Brain pericyte (primary cell): ENCODE data around the gene OTOG.

Experiments
- DNase-seq: peaks from one replicate; pipeline ENCODE4 v3.0.0-alpha.2; 2012; ENCODE audit warnings: low read depth, low spot score

The OTOG gene

DNA sequence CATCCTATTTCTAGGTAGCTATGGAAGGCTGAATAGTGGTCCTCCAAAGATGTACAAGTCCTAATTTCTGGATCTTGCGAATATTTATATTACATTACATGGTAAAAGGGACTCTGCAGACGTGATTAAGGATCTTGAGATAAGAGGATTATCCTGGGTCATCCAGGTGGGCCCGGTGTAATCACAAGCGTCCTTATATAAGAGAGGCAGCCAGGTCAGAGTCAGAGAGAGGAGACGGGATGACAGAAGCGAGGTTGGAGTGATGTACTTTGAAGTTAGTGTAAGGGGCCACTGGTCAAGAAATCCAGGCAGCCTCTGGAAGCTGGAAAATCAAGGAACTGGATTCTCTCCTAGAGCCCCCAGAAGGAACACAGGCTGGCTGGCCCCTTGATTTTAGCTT is 102.2 kb downstream of the OTOG start:
- DNase-seq = no peak

GRCh38 chr11:17649696-17650095 is 102.6 kb downstream of the OTOG start:
- no peak for DNase-seq

GRCh38 chr11:17650127-17650911 is 103.3 kb downstream of the OTOG start:
- DNase-seq = no peak

- no peak for DNase-seq
These were observed 104.0 kb downstream of the OTOG start for GRCh38 chr11:17651061-17651460.

- DNase-seq = no peak
These were observed 104.6 kb downstream of the OTOG start for GRCh38 chr11:17651681-17652080.

DNA sequence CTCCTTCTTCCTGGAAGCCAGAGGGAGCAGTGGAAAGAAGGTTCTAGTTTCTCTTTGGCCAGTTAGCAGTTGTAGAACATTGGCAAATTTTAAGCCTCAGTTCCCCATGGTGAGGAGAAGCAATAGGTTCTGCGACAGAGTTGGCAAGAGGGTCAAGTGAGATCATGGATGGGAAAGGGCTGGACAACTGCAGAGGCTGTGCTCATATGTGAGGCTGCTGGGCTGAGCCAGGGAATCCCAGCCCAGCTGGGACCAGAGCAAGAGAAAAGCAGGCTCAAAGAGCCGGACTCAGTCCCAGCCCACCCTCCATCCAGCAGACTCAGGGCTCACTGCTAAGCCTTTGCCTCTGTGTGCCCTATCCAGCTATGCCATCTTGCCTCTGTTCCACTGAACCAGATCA is 105.5 kb downstream of the OTOG start:
- DNase-seq = no peak

DNA sequence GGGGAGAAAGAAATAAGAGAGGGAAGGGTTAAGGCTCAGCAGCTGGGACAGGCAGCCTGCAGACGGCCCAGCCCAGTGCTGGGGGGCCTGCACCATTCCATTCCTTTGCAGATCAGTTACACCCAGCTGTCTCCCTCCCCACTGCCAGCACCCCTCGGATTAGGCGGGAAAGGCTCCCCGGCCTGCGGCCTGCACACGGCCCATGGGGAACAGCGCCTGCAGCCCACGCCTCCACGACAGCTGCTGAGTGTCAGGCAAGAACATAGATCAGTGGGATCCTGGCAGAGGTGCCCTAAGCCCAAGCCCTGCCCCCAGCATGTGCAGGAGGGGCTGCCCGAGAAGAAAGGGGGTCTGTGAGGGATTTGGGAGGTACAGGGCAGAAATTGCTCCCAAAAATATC is 106.6 kb downstream of the OTOG start:
- no peak for DNase-seq

GRCh38 chr11:17655682-17656081 is 108.6 kb downstream of the OTOG start:
- DNase-seq = no peak

DNA sequence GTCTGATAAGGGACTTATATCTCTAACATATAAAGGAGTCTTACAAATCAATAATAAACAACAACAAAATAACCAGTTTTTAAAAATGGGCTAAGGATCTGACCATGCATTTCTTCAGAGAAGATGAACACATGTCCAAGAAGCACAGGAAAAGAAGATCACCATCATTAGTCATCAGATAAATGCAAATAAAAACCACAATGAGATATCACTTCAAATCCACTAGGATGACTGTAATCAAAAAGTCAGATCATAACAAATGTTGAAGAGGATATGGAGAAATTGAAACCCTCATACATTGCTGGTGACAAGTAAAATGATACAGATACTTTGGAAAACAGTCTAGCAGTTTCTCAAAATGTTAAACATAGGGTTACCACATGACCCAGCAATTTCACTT is 111.2 kb downstream of the OTOG start:
- no peak for DNase-seq

GRCh38 chr11:17668166-17668565 is 121.1 kb downstream of the OTOG start:
- no peak for DNase-seq

- no peak for DNase-seq
These were observed 125.4 kb downstream of the OTOG start for GRCh38 chr11:17672469-17672868.

- DNase-seq = no peak
These were observed 126.9 kb downstream of the OTOG start for GRCh38 chr11:17673951-17674350.

- DNase-seq = no peak
These were observed 135.8 kb downstream of the OTOG start for GRCh38 chr11:17682848-17683247.

- DNase-seq = no peak
These were observed 136.5 kb downstream of the OTOG start for GRCh38 chr11:17683377-17684161.

- DNase-seq = no peak
These were observed 137.5 kb downstream of the OTOG start for GRCh38 chr11:17684550-17684949.

DNA sequence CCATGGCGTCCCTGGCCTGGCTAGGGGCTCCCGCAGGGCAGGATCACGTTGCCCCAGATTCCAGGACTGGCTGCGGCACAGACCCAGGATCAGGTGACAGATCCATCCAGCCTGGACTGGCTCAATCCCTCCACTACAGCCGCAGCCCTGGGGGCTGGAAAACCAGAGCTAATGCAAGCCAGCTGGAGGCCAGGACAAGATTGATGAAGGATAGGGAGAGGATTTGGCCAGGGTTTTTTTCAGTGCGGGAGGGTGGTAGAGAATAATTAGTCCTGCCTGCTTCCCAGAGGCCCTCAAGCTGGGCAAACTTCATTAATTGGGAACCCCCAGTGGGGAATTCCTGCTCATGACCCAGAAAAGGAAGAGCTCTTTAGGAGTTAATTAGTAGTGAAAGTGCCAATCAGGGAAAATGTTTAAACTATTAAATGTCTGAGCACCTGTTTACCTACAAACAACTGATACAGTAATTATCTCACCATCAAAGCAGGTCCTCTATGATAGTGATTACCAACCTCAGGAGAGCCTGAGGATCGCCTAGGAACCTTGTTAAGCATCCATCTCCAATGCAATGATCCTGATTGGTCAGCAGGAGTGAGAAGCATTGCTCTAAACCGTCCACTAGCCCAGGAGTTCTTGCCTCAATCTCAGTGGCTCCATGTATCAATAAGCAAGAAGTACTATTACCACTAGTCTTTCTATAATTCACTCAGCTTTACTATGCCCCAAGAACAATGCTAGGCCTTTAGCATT is 139.3 kb downstream of the OTOG start:
- no peak for DNase-seq

- no peak for DNase-seq
These were observed 141.0 kb downstream of the OTOG start for GRCh38 chr11:17687946-17688670.

DNA sequence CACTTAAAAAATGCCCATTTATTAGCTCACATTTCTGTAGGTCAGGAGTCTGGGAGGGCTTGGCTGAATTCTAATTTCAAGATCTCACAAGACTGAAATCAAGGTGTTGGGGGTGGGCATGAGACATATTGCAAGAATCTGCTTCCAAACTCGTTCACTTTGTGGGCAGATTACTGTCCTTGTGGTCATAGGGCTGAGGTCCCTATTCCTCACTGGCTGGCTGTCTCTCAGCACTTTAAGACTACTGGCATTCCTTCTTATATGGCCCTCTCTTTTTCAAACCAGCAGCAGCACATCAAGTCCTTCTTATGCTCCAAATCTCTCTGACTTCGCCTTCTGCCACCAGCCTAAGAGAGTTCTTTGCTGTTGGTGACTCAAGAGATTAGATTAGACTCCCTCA is 144.5 kb downstream of the OTOG start:
- no peak for DNase-seq

GRCh38 chr11:17691976-17692375 is 144.9 kb downstream of the OTOG start:
- no peak for DNase-seq

- no peak for DNase-seq
These were observed 145.9 kb downstream of the OTOG start for GRCh38 chr11:17692931-17693330.

- DNase-seq = no peak
These were observed 146.5 kb downstream of the OTOG start for GRCh38 chr11:17693531-17693930.
